Choroid plexus epithelial cell (primary cell): ENCODE results near the gene RERE.
"Not testable (repeated sequence)": the region's sequence is repeated elsewhere in the genome, so short reads cannot be mapped to it uniquely, and the experiment has no call there.

Source experiments
- DNase-seq: peaks from one replicate; pipeline ENCODE4 v3.0.0-alpha.2; 2010; ENCODE audit warnings: low read depth
- H3K4me3 ChIP-seq: 2 replicates; pipeline ENCODE4 v1.5.1; 2011; ENCODE audit warnings: low read depth, mild to moderate bottlenecking, control low read depth, low read length, moderate library complexity
- TF ChIP-seq, protein P1 (sequence below): conservative IDR thresholded peaks from 2 replicates; pipeline ENCODE4 v1.5.1; 2011; ENCODE audit warnings: low read depth, mild to moderate bottlenecking, control low read depth, inconsistent platforms, low read length, moderate library complexity

RERE gene

DNA sequence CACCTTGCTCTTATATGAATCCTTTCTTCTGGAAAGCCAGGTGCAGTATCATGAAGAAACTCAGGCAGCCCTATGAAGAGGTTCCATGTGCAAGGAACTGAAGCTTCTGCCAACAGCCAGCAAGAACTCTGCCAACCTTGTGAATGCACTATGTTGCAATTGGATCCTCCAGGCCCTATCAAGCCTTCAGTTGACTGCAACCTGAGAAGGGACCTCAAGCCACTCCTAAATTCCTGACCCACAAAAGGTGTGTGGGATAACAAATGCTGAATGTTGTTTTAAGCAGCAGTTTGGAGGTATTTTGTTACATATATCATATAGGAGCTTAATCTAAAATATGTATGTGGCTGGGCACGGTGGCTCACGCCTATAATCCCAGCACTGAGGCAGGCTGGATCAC is 84.0 kb downstream of the RERE start:
- DNase-seq, result no peak
- TF ChIP-seq, protein P1, sequence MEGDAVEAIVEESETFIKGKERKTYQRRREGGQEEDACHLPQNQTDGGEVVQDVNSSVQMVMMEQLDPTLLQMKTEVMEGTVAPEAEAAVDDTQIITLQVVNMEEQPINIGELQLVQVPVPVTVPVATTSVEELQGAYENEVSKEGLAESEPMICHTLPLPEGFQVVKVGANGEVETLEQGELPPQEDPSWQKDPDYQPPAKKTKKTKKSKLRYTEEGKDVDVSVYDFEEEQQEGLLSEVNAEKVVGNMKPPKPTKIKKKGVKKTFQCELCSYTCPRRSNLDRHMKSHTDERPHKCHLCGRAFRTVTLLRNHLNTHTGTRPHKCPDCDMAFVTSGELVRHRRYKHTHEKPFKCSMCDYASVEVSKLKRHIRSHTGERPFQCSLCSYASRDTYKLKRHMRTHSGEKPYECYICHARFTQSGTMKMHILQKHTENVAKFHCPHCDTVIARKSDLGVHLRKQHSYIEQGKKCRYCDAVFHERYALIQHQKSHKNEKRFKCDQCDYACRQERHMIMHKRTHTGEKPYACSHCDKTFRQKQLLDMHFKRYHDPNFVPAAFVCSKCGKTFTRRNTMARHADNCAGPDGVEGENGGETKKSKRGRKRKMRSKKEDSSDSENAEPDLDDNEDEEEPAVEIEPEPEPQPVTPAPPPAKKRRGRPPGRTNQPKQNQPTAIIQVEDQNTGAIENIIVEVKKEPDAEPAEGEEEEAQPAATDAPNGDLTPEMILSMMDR, result no peak
- H3K4me3 ChIP-seq, result no peak overlapping the region

DNA sequence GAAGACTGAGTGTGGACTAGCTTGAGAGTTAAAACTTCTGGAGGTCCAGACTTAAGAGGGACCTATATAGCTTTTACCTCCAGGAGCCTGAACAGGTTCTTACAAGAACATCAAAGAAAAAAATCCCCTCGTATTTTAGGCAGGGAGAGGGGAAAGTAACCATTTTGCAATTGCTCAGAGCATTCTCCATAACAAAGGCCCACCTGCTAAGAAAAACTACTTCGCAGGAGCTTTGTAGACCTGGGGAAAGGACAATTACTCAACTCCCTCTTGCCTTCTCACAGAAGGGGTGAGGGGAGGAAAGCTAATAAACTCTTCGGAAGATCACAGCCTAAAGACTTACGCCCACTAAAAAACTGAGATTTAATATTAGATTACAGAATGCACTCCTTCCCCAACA is 86.3 kb downstream of the RERE start:
- DNase-seq, result no peak
- TF ChIP-seq, protein P1, result no peak
- no peak overlapping the region for H3K4me3 ChIP-seq

DNA sequence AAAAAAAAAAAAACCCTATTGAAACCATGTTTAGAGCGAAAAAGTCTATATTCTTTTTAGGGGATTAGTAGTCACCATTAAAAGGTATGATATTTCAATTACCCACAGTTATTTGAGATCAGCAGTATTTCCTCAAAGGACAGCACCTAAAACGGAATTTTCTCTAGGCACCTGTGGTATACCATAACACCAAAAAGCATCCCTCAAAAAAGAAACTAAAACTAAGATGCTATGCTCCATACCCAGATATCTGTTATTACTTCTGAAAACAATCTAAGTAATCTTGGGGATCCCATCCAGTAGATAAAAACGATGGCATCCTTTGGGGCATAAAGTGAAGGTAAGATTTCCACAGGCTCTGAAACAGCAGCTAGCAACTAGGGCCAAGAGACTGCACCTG is 89.0 kb downstream of the RERE start:
- TF ChIP-seq, protein P1, result no peak
- DNase-seq, result no peak

DNA sequence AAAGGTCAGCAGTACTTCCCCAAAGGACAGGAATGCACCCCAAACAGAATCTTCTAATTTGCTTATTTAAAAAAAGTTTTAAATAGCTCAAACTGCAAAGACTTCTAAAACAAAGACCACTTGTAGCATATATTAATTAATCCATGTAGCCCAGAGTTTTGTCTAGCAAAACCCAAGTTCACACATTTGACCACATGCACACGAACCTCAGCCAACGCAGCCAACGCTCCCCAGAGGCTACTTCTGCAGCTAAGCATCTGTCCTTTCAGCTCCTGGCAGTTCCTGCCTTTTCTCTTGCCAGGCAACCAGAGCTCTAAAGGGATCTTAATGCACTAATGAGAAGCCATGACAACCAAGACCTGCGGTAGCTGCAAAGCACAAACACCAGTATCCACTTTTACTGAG is 89.6 kb downstream of the RERE start:
- TF ChIP-seq, protein P1, result no peak
- no peak overlapping the region for H3K4me3 ChIP-seq
- DNase-seq, result no peak

More for the DNA sequence above, 89.0 kb downstream of the RERE start:
- H3K4me3 ChIP-seq, result no peak overlapping the region

DNA sequence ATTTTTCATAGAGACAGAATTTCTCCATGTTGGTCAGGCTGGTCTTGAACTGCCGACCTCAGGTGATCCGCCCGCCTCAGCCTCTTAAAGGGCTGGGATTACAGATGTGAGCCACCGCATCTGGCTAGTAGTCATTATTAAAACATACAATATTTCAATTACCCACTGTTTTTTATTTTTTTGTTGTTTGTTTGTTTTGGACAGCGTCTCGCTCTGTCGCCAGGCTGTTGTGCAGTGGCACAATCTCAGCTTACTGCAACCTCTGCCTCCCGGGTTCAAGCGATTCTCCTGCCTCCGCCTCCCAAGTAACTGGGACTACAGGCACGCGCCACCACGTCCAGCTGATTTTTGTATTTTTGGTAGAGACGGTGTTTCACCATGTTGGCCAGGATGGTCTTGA is 90.1 kb downstream of the RERE start:
- DNase-seq, H3K4me3 ChIP-seq: not testable (repeated sequence)

DNA sequence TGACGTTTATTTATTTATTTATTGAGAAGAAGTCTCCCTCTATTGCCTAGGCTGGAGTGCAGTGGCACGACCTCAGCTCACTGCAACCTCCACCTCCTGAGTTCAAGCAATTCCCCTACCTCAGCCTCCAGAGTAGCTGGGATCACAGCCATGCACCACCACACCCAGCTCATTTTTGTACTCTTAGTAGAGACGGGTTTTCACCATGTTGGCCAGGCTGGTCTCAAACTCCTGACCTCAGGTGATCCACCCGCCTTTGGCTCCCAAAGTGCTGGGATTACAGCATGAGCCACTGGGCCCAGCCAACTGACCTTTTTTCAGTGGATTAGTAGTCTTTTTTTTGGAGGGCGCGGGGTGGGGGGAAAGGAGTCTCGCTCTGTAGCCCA is 90.6 kb downstream of the RERE start:
- not testable (repeated sequence) for H3K4me3 ChIP-seq, DNase-seq

DNA sequence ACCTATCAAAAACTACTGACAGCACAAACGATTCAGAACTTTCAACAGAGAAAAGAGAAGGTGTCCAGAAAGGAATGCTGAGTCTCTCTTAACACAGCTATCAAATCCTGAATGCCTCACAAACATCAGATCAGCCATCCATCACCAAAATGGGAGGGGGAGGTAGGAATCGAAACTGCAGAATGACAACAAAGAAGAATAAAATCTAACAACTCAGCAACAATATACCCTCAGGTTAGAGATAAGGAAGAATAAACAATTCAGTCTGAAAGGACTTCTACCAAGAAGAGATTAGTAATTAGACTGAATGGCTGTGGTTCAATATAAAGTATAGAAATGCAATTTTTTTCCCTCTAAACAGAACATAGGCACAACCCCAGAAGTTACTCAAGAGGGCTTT is 94.4 kb downstream of the RERE start:
- TF ChIP-seq, protein P1, result no peak
- no peak for DNase-seq
- H3K4me3 ChIP-seq, result no peak overlapping the region

DNA sequence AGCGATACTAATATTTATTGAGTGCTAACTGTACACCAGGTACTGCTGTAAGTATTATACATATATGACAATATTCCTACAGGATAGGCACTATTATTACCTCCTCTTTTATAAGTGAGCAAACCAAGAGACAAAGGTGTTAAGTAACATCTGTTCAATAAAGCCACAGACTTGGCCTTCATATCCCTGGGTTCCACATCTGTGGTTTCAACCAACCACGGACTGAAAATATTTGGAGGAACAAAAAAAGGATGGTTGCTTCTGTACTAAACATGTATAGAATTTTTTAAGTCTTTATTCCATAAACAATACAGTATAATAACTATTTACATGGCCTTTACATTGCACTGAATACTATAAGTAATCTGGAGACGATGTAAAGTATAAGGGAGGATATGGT is 95.1 kb downstream of the RERE start:
- DNase-seq, result peak; percentile 16
- TF ChIP-seq, protein P1, result no peak
- no peak overlapping the region for H3K4me3 ChIP-seq
